ENCODE measurements around the gene NRXN2. TPM values are rescaled to one million over a fixed set of nuclear protein-coding genes. Genes with fewer than 3 reads are reported as not detected.

Gene NRXN2
- polyA plus RNA-seq, 1 of the 3 experiments (the other 2 are of a cell fraction): 0.15 TPM

GRCh38 chr11:64751136-64751535 lies 28.1 kb upstream of the NRXN2 start (continued):
- TF ChIP-seq IRF3 (IDR thresholded peaks at IDR 0.05; ENCODE audit: low read depth, low read length): no peak
- no peak for TF ChIP-seq CHD2 (IDR thresholded peaks at IDR 0.05; ENCODE audit: low read length, partially characterized antibody)
- TF ChIP-seq MAX (IDR thresholded peaks at IDR 0.05; ENCODE audit: low read depth): no peak
- no peak for TF ChIP-seq TEAD4 (IDR thresholded peaks at IDR 0.05; ENCODE audit: borderline replicate concordance, insufficient read depth)

GRCh38 chr11:64750361-64751054 lies 27.5 kb upstream of the NRXN2 start:
- no peaks in the 10 kb centered on the region for H3K79me2 ChIP-seq (ENCODE audit: insufficient read depth)
- H3K9ac ChIP-seq: no peak overlapping the region
- H3F3A ChIP-seq (replicated peaks; ENCODE audit: insufficient read depth): peaks cover 22% of the 10 kb centered on the region
- no peak for DNase-seq
- H3K4me1 ChIP-seq (ENCODE audit: control insufficient read depth in 1 of 2, insufficient read depth in 2 of 2, low read depth in 1 of 2, low read length in 1 of 2): peaks cover under 1 to 2% of the 10 kb centered on the region in 2 experiments; a peak in 1 of 4 replicates
- POLR2A ChIA-PET: no interaction called here
- no peaks in the 10 kb centered on the region for H3K9me3 ChIP-seq
- no peaks in the 10 kb centered on the region for H3K27me3 ChIP-seq (ENCODE audit: insufficient read depth)
- H3K4me3 ChIP-seq (ENCODE audit: low read depth in 2 of 2, low read length in 1 of 2): no peak overlapping the region
- no peaks in the 10 kb centered on the region for H3K36me3 ChIP-seq (replicated peaks in 1 of 2; ENCODE audit: control insufficient read depth in 1 of 2, insufficient read depth in 2 of 2, low read length in 1 of 2)
- CTCF ChIA-PET: interaction anchor here (1.3 to 2.0 kb wide), 2 partner anchors 8 to 14 kb away, joined by 3 to 5 read pairs; no protein-coding TSS in a partner anchor
- H3K4me2 ChIP-seq: no peak overlapping the region
- H2AFZ ChIP-seq (ENCODE audit: low read depth): no peak overlapping the region
- 89% methylated on average over 13 of the region's 13 CpGs for WGBS (ENCODE audit: low lambda C conversion rate)
- no peaks in the 10 kb centered on the region for H3K9me2 ChIP-seq
- peaks cover 2% of the 10 kb centered on the region; the same call in 1 of the 2 replicates for H4K20me1 ChIP-seq (ENCODE audit: insufficient read depth)
- TF ChIP-seq ZBTB33 (IDR thresholded peaks at IDR 0.05; ENCODE audit: borderline replicate concordance, low read depth): no peak
- no peak overlapping the region for H3K27ac ChIP-seq (ENCODE audit: low read depth in 2 of 2, low read length in 1 of 2)

- H3F3A ChIP-seq (replicated peaks; ENCODE audit: insufficient read depth): peaks cover 22% of the 10 kb centered on the region
- H3K79me2 ChIP-seq (ENCODE audit: insufficient read depth): no peaks in the 10 kb centered on the region
- ChIA-PET CTCF (interaction anchor here (0.8 to 2.1 kb wide), 5 partner anchors 9 to 60 kb away, joined by 3 to 6 read pairs (median 4); no protein-coding TSS in a partner anchor), POLR2A (no interaction called here)
- no peak for DNase-seq
- peak overlapping the region; percentile 78 to 85; a peak in 3 of 4 replicates for H3K27ac ChIP-seq (ENCODE audit: low read depth in 2 of 2, low read length in 1 of 2)
- H4K20me1 ChIP-seq (ENCODE audit: insufficient read depth): peaks cover 2% of the 10 kb centered on the region; the same call in 1 of the 2 replicates
- WGBS (ENCODE audit: low lambda C conversion rate): 78% methylated on average over 15 of the region's 15 CpGs
- H3K9ac ChIP-seq: peak overlapping the region; percentile 35; the same call in 1 of the 2 replicates
- no peaks in the 10 kb centered on the region for H3K9me2 ChIP-seq
- peaks cover 8% of the 10 kb centered on the region; the same call in 1 of the 2 replicates for H3K27me3 ChIP-seq (ENCODE audit: insufficient read depth)
- TF ChIP-seq EP300 (IDR thresholded peaks at IDR 0.05; ENCODE audit: borderline replicate concordance in 1 of 2, low read depth in 1 of 2, low read length in 1 of 2): no peak
- no peak for TF ChIP-seq FOXM1 (IDR thresholded peaks at IDR 0.05; ENCODE audit: low read depth)
- TF ChIP-seq FOSL2 (IDR thresholded peaks at IDR 0.05; ENCODE audit: borderline replicate concordance, low read depth): peak; percentile 22; the same call in 1 of the 2 replicates
- TF ChIP-seq USF1 (IDR thresholded peaks at IDR 0.05; ENCODE audit: borderline replicate concordance, low read depth): no peak
- peak; percentile 86 for TF ChIP-seq TCF12 (IDR thresholded peaks at IDR 0.05)
- H3K9me3 ChIP-seq: no peaks in the 10 kb centered on the region
- peak overlapping the region; percentile 47; the same call in 1 of the 2 replicates for H3K4me2 ChIP-seq
- H3K4me3 ChIP-seq (ENCODE audit: low read depth in 2 of 2, low read length in 1 of 2): no peak overlapping the region
- peaks cover 14 to 15% of the 10 kb centered on the region in 2 experiments; a peak in 2 of 4 replicates for H3K4me1 ChIP-seq (ENCODE audit: control insufficient read depth in 1 of 2, insufficient read depth in 2 of 2, low read depth in 1 of 2, low read length in 1 of 2)
- no peaks in the 10 kb centered on the region for H3K36me3 ChIP-seq (replicated peaks in 1 of 2; ENCODE audit: control insufficient read depth in 1 of 2, insufficient read depth in 2 of 2, low read length in 1 of 2)
- H2AFZ ChIP-seq (ENCODE audit: low read depth): peak overlapping the region; percentile 18; the same call in 1 of the 2 replicates
These were observed 25.1 kb upstream of the NRXN2 start for GRCh38 chr11:64747961-64748665.
